ENCODE measurements around the gene TNF.

Gene TNF

GRCh38 chr6:31575335-31575901 lies at the start of gene TNF:
Gene TNF, plus strand, starts transcription at chr6:31575565. Its CDS starts 177 bp downstream, at chr6:31575742.
- peak in 14 of 56 donors; percentile 3 to 45 (median 14) for DNase-seq

GRCh38 chr6:31525932-31526591 lies 49.3 kb upstream of the TNF start:
- no peak for DNase-seq

- no peak for DNase-seq
These were observed 47.0 kb upstream of the TNF start for GRCh38 chr6:31528307-31528777.

- no peak for DNase-seq
These were observed 46.5 kb upstream of the TNF start, which contains the start of gene MCCD1 for GRCh38 chr6:31528821-31529328. Gene MCCD1, plus strand, starts transcription at chr6:31528962. Its CDS starts 53 bp downstream, at chr6:31529015.

- no peak for DNase-seq
These were observed 45.8 kb upstream of the TNF start for GRCh38 chr6:31529329-31530150.

- no peak for DNase-seq
These were observed 44.7 kb upstream of the TNF start for GRCh38 chr6:31530659-31531058.

- no peak for DNase-seq
These were observed 44.2 kb upstream of the TNF start for GRCh38 chr6:31531162-31531561.

- no peak for DNase-seq
These were observed 43.4 kb upstream of the TNF start for GRCh38 chr6:31531771-31532643.

- no peak for DNase-seq
These were observed 42.5 kb upstream of the TNF start for GRCh38 chr6:31532644-31533454.

GRCh38 chr6:31533455-31533841 lies 41.9 kb upstream of the TNF start:
- DNase-seq: no peak

- no peak for DNase-seq
These were observed 41.4 kb upstream of the TNF start for GRCh38 chr6:31534011-31534410.

- no peak for DNase-seq
These were observed 40.8 kb upstream of the TNF start for GRCh38 chr6:31534521-31535040.

GRCh38 chr6:31535538-31536324 lies 39.6 kb upstream of the TNF start:
- no peak for DNase-seq

GRCh38 chr6:31538805-31539400 lies 36.5 kb upstream of the TNF start:
- peak in 15 of 56 donors; percentile 6 to 39 (median 21) for DNase-seq

- DNase-seq: no peak
These were observed 34.7 kb upstream of the TNF start for GRCh38 chr6:31540640-31541039.

GRCh38 chr6:31541059-31541657 lies 34.2 kb upstream of the TNF start:
- peak in 12 of 56 donors; percentile 2 to 72 (median 32) for DNase-seq

GRCh38 chr6:31541658-31542521 lies 33.5 kb upstream of the TNF start, which contains the start of gene DDX39B:
Gene DDX39B, minus strand, starts transcription at chr6:31542003. Its CDS starts 1,471 bp downstream, at chr6:31540532.
- peak; percentile 64 to 98 (median 92) for DNase-seq
